ENCODE measurements around the gene SDK1. TPM values are rescaled to one million over a fixed set of nuclear protein-coding genes. Genes with fewer than 3 reads are reported as not detected.
"Not testable (repeated sequence)": the region's sequence is repeated elsewhere in the genome, so short reads cannot be mapped to it uniquely, and the experiment has no call there.

SDK1 gene
- total RNA-seq, 1 donor from 2014 or later: 16.7 TPM

GRCh38 chr7:3753868-3754267, 452.8 kb downstream of the SDK1 start:
- TF ChIP-seq POLR2A (IDR thresholded peaks at IDR 0.05) (no peak), POLR2AphosphoS5 (IDR thresholded peaks at IDR 0.05; ENCODE audit: insufficient read depth in 1 of 2, low read depth in 1 of 2) (no peak), CTCF (IDR thresholded peaks at IDR 0.05) (no peak)
- H3K27me3 ChIP-seq: no peaks in the 10 kb centered on the region
- no peaks in the 10 kb centered on the region for H3K4me1 ChIP-seq
- H3K27ac ChIP-seq: no peak overlapping the region
- no peaks in the 10 kb centered on the region for H3K36me3 ChIP-seq
- intact Hi-C loops (cut with DNase I): no loop called here
- DNase-seq (ENCODE audit: extremely low spot score in 2 of 2): no peak
- no peaks in the 10 kb centered on the region for H3K9me3 ChIP-seq
- H3K4me3 ChIP-seq: no peak overlapping the region

GRCh38 chr7:3754493-3755341, 453.7 kb downstream of the SDK1 start:
- H3K4me1 ChIP-seq: no peaks in the 10 kb centered on the region
- no peaks in the 10 kb centered on the region for H3K27me3 ChIP-seq
- no peak for DNase-seq (ENCODE audit: extremely low spot score in 2 of 2)
- TF ChIP-seq POLR2AphosphoS5 (IDR thresholded peaks at IDR 0.05; ENCODE audit: insufficient read depth in 1 of 2, low read depth in 1 of 2) (no peak), CTCF (IDR thresholded peaks at IDR 0.05) (no peak), POLR2A (IDR thresholded peaks at IDR 0.05) (no peak)
- no peak overlapping the region for H3K4me3 ChIP-seq
- intact Hi-C loops (cut with DNase I): no loop called here
- no peaks in the 10 kb centered on the region for H3K9me3 ChIP-seq
- H3K36me3 ChIP-seq: no peaks in the 10 kb centered on the region
- no peak overlapping the region for H3K27ac ChIP-seq

- H3K27ac ChIP-seq; intact Hi-C loops (cut with DNase I): not testable (repeated sequence)
Measured at GRCh38 chr7:3755778-3756453, 454.9 kb downstream of the SDK1 start.

GRCh38 chr7:3757059-3757458, 456.0 kb downstream of the SDK1 start:
- no peak for DNase-seq (ENCODE audit: extremely low spot score in 2 of 2)
- Histone ChIP-seq H3K4me1 (no peaks in the 10 kb centered on the region), H3K36me3 (no peaks in the 10 kb centered on the region), H3K4me3 (no peak overlapping the region), H3K9me3 (no peaks in the 10 kb centered on the region), H3K27me3 (no peaks in the 10 kb centered on the region), H3K27ac (no peak overlapping the region)
- intact Hi-C loops (cut with DNase I): no loop called here
- TF ChIP-seq POLR2AphosphoS5 (IDR thresholded peaks at IDR 0.05; ENCODE audit: insufficient read depth in 1 of 2, low read depth in 1 of 2) (no peak), POLR2A (IDR thresholded peaks at IDR 0.05) (no peak), CTCF (IDR thresholded peaks at IDR 0.05) (no peak)

More at GRCh38 chr7:3755778-3756453, 454.9 kb downstream of the SDK1 start:
- not testable (repeated sequence) for DNase-seq (ENCODE audit: extremely low spot score in 2 of 2); H3K36me3 ChIP-seq; H3K9me3 ChIP-seq; H3K4me3 ChIP-seq; H3K4me1 ChIP-seq; H3K27me3 ChIP-seq

- Histone ChIP-seq H3K36me3 (no peaks in the 10 kb centered on the region), H3K27me3 (no peaks in the 10 kb centered on the region), H3K4me3 (no peak overlapping the region), H3K27ac (no peak overlapping the region), H3K9me3 (no peaks in the 10 kb centered on the region), H3K4me1 (no peaks in the 10 kb centered on the region)
- DNase-seq (ENCODE audit: extremely low spot score in 2 of 2): no peak
- intact Hi-C loops (cut with DNase I): no loop called here
- TF ChIP-seq POLR2A (IDR thresholded peaks at IDR 0.05) (no peak), CTCF (IDR thresholded peaks at IDR 0.05) (no peak), POLR2AphosphoS5 (IDR thresholded peaks at IDR 0.05; ENCODE audit: insufficient read depth in 1 of 2, low read depth in 1 of 2) (no peak)
Measured at GRCh38 chr7:3760651-3761050, 459.6 kb downstream of the SDK1 start.

Data from vagina (tissue), 2 donors.